Stimulated activated CD8-positive, alpha-beta memory T cell treated with anti-CD3 and anti-CD28 coated beads, Interleukin-15, amount 100 ng/mL, for 48 hours (primary cell): Measurements from ENCODE around the gene TMEM9B.
"Not testable (repeated sequence)": the region's sequence is repeated elsewhere in the genome, so short reads cannot be mapped to it uniquely, and the experiment has no call there.

Experiments used
- DNase-seq, 2 donors: peaks; one replicate each; pipeline ENCODE4 v3.0.0-alpha.2; 2020; ENCODE audit warnings: low read depth in 2 of 2

Gene TMEM9B

DNA sequence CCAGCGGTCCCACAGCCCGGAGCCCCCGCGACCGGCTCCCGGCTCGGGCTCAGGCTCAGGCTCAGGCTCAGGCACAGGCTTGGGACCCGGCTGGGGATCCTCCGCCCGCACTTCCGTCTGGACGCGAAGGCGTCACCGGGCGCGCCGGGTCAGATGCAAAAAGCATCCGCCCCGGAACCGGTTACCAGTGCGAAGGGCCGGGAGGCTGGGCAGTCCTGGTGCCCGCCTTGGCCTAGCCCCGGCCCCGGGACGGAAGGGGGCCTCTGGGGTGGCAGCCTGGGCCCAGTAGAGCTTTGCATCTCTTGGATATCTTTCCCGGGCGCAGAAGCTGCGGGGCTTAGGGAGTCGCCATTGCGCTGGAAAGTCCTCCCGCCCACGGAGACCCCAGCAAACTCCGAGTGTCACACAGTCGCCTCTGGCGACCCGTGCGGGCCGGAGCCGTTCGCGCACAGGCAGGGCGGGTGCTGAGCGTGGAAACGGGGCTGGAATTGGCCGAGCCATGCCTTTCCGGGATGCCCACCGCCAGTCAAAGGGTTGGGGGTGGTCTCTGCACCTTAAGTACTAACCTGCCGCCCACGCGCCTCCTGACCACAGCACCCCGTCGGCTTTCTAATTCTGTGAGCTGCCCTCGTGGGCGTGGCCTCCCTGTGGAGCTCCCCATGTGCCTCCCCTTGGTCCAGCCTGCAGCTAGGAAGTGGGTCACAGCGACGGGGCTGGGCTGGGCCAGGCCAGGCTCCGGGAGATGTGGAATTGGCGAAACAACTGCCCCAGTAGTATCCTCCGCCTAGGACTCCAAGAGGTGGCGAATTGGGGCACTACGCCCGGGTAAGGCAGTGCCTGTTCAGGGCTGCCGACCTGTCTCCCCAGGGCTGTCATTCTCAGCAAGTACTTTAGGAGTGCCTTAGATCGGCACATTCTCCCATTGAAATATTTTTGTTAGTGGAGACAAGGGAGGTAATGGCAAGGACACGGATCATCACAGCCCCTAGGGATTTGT lies at the start of gene TMEM9B:
TMEM9B (minus strand) TSS at position 119 of the 997 bp plus-strand sequence. CDS start 129 bp downstream, outside the sequence.
- DNase-seq, result peak; percentile 81 to 82

GRCh38 chr11:9013373-9013772 lies 49.1 kb upstream of the TMEM9B start:
- no peak for DNase-seq

GRCh38 chr11:9009538-9009937 lies 45.3 kb upstream of the TMEM9B start:
- DNase-seq, result not testable (repeated sequence)

DNA sequence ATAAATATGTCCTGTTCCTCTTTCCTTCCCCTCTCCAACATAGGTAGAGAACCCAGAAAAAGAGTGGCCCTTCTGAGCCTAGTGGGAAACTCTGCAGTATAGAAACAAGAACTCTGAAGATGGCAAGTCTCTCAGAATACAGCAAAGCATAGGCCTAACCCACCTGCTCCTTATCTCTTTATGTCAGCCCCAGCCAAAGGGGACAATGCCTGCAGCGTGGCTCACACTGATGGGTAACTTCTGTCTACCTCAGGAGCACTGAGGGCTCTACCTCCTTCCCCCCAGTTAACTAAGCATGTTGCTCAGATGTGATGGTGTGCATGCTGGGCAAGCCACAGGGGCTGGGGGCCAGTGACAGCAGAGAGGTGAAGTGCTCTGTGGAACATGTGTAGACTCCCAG lies 44.4 kb upstream of the TMEM9B start:
- DNase-seq, result no peak

DNA sequence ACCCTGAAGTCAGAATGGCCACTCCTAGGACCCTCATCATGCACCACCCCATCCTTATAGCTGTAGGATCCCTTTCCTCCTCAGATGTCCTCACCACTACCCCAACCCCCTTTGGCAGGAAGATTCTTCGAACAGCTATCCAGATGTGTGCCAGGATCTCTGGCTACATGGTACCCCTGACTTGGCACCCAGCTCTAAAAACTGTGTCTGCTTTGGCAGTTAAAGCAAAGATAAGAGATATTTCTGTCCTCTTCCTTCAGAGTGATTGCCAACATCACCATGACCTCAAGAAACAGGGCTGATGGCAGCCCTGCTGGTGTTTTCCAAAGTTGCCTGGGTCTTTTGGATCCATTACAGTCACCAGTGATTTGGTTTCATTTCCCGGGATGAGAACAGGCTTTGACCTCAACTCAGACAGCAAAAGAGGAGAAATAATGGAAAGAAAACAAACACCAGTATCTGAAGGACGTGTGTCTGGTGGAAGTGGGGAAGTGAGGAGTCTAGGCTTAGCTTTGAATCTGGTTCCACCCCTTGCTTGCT lies 43.8 kb upstream of the TMEM9B start:
- DNase-seq, result no peak

- DNase-seq, result no peak
Observed at GRCh38 chr11:9005087-9005486, 40.8 kb upstream of the TMEM9B start.

DNA sequence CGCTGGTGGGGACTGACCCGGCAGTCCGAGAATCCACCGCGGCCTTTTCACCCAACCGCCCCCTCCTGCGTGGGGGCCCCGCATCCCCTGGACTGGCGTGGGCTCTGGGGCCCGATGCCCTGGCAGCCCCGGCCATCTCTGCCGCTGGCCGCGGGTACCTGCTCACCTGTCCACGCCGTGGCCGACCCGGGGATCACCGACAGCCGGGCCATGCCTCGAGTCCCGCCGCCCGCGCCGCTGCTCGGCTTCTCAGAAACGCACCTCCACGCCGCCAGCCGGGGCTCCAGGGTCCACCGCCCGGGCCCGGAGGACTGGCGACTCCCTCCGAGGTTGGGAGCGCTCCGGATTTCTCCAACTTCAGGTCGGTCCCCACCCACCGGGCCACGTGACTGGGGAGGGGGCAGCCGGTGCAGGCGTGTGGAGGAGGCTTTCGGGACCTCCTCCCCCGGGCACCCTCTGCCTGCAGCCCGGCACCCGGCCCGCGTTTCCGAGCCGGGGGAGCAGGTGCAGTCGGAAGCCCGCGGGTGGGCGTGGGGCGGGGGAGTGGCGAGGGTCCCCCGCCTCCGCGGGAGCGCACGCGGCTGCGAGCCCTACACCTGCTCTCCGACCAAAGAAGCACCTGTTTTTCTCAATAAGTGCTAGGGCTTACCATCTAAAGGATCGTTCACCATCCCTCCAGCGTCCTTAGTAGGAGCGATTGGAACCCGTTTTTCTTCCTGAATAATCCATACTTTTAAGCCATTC lies 40.1 kb upstream of the TMEM9B start:
- no peak for DNase-seq

DNA sequence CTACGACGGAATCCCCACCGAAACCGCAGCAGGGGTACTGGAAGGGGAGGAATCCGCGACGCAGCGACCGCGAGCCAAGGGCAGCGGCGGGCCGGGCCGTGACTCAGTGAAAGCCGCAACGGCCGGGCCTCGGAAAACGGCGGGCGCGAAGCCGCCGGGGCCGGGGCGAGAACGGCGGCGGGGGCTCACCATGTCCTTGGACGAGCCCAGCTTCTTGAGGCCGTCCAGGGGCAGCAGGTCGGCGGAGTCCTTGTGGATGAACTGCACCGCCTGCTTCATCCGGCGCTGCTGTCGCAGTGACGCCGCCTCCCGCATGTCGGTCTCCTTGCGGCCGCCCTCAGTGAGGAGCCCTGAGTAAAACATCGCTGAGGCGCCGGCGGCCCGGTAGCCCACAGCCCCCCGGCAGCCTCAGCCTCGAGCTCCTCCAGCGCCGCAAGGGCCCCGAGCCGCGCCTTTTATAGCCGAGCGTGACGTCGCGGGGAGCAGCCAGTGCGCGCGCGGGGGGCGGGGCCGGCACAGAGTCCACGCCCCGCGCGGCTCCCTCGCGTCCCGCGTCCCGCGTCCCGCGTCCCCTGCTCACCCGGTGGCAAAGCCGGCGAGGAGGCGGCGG lies 39.4 kb upstream of the TMEM9B start, which contains the start of gene NRIP3:
NRIP3 (minus strand) TSS at position 429 of the 610 bp plus-strand sequence; CDS start at position 363, 66 bp downstream.
- DNase-seq, result peak; percentile 57 to 63

- no peak for DNase-seq
Observed at GRCh38 chr11:9002920-9003572, 38.8 kb upstream of the TMEM9B start.

GRCh38 chr11:9001736-9002135 lies 37.5 kb upstream of the TMEM9B start:
- DNase-seq, result peak in 1 of 2 donors; percentile 25

GRCh38 chr11:8998017-8998416 lies 33.8 kb upstream of the TMEM9B start:
- DNase-seq, result no peak

GRCh38 chr11:8997451-8997850 lies 33.2 kb upstream of the TMEM9B start:
- DNase-seq, result no peak

GRCh38 chr11:8989453-8989852 lies 25.2 kb upstream of the TMEM9B start:
- no peak for DNase-seq

- DNase-seq, result no peak
Observed at GRCh38 chr11:8988329-8989234, 24.3 kb upstream of the TMEM9B start.

- DNase-seq, result no peak
Observed at GRCh38 chr11:8987446-8987845, 23.2 kb upstream of the TMEM9B start.

GRCh38 chr11:8986772-8987171 lies 22.5 kb upstream of the TMEM9B start:
- not testable (repeated sequence) for DNase-seq

- no peak for DNase-seq
Observed at GRCh38 chr11:8985462-8985861, 21.2 kb upstream of the TMEM9B start.

GRCh38 chr11:8983552-8983951 lies 19.3 kb upstream of the TMEM9B start:
- no peak for DNase-seq

- no peak for DNase-seq
Observed at GRCh38 chr11:8980485-8980884, 16.2 kb upstream of the TMEM9B start.

GRCh38 chr11:8979365-8979764 lies 15.1 kb upstream of the TMEM9B start:
- DNase-seq, result not testable (repeated sequence)
